Measurements from ENCODE around the gene ANO8. TPM values are rescaled to one million over a fixed set of nuclear protein-coding genes. Genes with fewer than 3 reads are reported as not detected.

ANO8 gene
- polyA plus RNA-seq, 3 donors, result 5.6 to 15.8 (median 6.3) TPM

- 75 to 91% (median 89%) methylated on average over 12 to 13 of the region's 13 CpGs for WGBS, 3 donors
- H3K27ac ChIP-seq (ENCODE audit: low read depth, low read length), result no peak overlapping the region
Measured at GRCh38 chr19:17331045-17331558, 3.6 kb downstream of the ANO8 start.

- 94 to 95% (median 95%) methylated on average over 24 of the region's 24 CpGs for WGBS, 3 donors
- H3K27ac ChIP-seq (ENCODE audit: low read depth, low read length), result no peak overlapping the region
Measured at GRCh38 chr19:17330262-17331044, 4.2 kb downstream of the ANO8 start.

GRCh38 chr19:17329366-17330261 is 5.0 kb downstream of the ANO8 start:
- WGBS, 3 donors, result 67 to 73% (median 71%) methylated on average over 48 to 51 of the region's 51 CpGs
- H3K27ac ChIP-seq (ENCODE audit: low read depth, low read length), result no peak overlapping the region

GRCh38 chr19:17328517-17329365 is 5.9 kb downstream of the ANO8 start:
- 9 to 29% (median 26%) methylated on average over 53 to 93 of the region's 94 CpGs for WGBS, 3 donors
- no peak overlapping the region for H3K27ac ChIP-seq (ENCODE audit: low read depth, low read length)

- no peak overlapping the region for H3K27ac ChIP-seq (ENCODE audit: low read depth, low read length)
Measured at GRCh38 chr19:17327654-17328516, 6.8 kb downstream of the ANO8 start.

GRCh38 chr19:17327068-17327653 is 7.5 kb downstream of the ANO8 start:
- H3K27ac ChIP-seq (ENCODE audit: low read depth, low read length), result no peak overlapping the region
- WGBS, 3 donors, result 92 to 97% (median 93%) methylated on average over 25 to 27 of the region's 27 CpGs

More at GRCh38 chr19:17327654-17328516, 6.8 kb downstream of the ANO8 start:
- WGBS, 3 donors, result 25 to 42% (median 41%) methylated on average over 51 to 64 of the region's 64 CpGs

GRCh38 chr19:17326595-17326966 is 8.1 kb downstream of the ANO8 start:
- WGBS, 3 donors, result 73 to 86% (median 80%) methylated on average over 11 of the region's 11 CpGs
- no peak overlapping the region for H3K27ac ChIP-seq (ENCODE audit: low read depth, low read length)

- H3K27ac ChIP-seq (ENCODE audit: low read depth, low read length), result no peak overlapping the region
- WGBS, 3 donors, result 73 to 84% (median 83%) methylated on average over 17 of the region's 17 CpGs
Measured at GRCh38 chr19:17325881-17326594, 8.6 kb downstream of the ANO8 start.

- no peak overlapping the region for H3K27ac ChIP-seq (ENCODE audit: low read depth, low read length)
- WGBS, 3 donors, result 96 to 97% (median 97%) methylated on average over 19 to 20 of the region's 20 CpGs
Measured at GRCh38 chr19:17325133-17325532, 9.5 kb downstream of the ANO8 start.

GRCh38 chr19:17324357-17325114 is 10.1 kb downstream of the ANO8 start:
- no peak overlapping the region for H3K27ac ChIP-seq (ENCODE audit: low read depth, low read length)
- WGBS, 3 donors, result 86 to 92% (median 87%) methylated on average over 25 to 28 of the region's 28 CpGs

- 19 to 38% (median 25%) methylated on average over 6 to 7 of the region's 7 CpGs for WGBS, 3 donors
- H3K27ac ChIP-seq (ENCODE audit: low read depth, low read length), result no peak overlapping the region
Measured at GRCh38 chr19:17323964-17324332, 10.7 kb downstream of the ANO8 start.

GRCh38 chr19:17323300-17323963 is 11.2 kb downstream of the ANO8 start:
- no peak overlapping the region for H3K27ac ChIP-seq (ENCODE audit: low read depth, low read length)
- WGBS, 3 donors, result 24 to 41% (median 35%) methylated on average over 36 to 56 of the region's 56 CpGs

- WGBS, 3 donors, result 67 to 79% (median 74%) methylated on average over 10 of the region's 10 CpGs
- H3K27ac ChIP-seq (ENCODE audit: low read depth, low read length), result no peak overlapping the region
Measured at GRCh38 chr19:17322854-17323253, 11.8 kb downstream of the ANO8 start.

- H3K27ac ChIP-seq (ENCODE audit: low read depth, low read length), result no peak overlapping the region
- 84 to 89% (median 86%) methylated on average over 19 of the region's 19 CpGs for WGBS, 3 donors
Measured at GRCh38 chr19:17321655-17322489, 12.8 kb downstream of the ANO8 start.

GRCh38 chr19:17320435-17320834 is 14.2 kb downstream of the ANO8 start:
- WGBS, 3 donors, result 82 to 92% (median 86%) methylated on average over 11 of the region's 11 CpGs
- no peak overlapping the region for H3K27ac ChIP-seq (ENCODE audit: low read depth, low read length)

Measured in adipose tissue (tissue), 3 donors.